GM21515 (cell line): ENCODE data around the gene RASSF10.
"Not testable (repeated sequence)": the region's sequence is repeated elsewhere in the genome, so short reads cannot be mapped to it uniquely, and the experiment has no call there.

ENCODE experiments used
- ATAC-seq: cut with Tn5 transposase; IDR thresholded peaks from one replicate; pipeline ENCODE4 v1.9.1; 2021; ENCODE audit not compliant: unreplicated experiment

RASSF10 gene

DNA sequence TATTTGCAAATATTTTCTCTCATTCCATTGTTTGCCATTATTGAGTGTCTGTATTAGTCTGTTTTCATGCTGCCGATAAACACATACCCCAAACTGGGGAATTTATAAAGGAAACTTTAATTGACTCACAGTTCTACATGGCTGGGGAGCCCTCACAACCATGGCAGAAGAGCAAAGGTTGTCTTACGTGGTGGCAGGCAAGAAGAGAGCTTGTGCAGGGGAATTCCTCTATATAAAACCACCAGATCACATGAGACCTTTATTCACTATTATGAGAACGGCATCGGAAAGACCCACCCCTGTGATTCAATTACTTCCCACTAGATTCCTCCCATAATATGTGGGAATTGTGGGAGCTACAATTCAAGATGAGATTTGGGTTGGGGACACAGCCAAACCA lies 10.2 kb downstream of the RASSF10 start:
- no peak for ATAC-seq

GRCh38 chr11:13023423-13023822 lies 14.3 kb downstream of the RASSF10 start:
- ATAC-seq: no peak

- no peak for ATAC-seq
Observed at GRCh38 chr11:13026722-13027121, 17.6 kb downstream of the RASSF10 start.

DNA sequence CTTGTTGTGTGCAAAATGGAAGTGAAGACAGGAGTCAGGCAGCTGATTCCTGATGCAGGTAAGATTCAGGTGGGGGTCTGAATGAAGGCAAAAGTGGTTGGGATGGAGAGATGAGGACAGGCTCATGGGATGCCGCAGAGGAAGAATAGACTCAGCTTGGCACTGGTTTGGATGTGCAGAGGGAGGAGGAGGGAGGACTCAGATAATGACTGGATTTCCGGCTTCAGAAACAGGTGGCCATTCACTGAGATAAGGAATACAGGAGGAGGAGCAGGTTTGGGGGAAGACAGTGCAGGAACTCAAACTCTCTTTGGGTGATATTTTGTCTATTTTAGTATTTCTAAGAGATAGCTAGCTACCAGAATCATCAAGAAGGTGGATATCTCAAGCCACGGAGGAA lies 19.2 kb downstream of the RASSF10 start:
- ATAC-seq: no peak

- ATAC-seq: no peak
Observed at GRCh38 chr11:13029872-13030271, 20.8 kb downstream of the RASSF10 start.

GRCh38 chr11:13030857-13031256 lies 21.7 kb downstream of the RASSF10 start:
- ATAC-seq: no peak

- no peak for ATAC-seq
Observed at GRCh38 chr11:13031349-13031748, 22.2 kb downstream of the RASSF10 start.

GRCh38 chr11:13033760-13034533 lies 24.8 kb downstream of the RASSF10 start:
- no peak for ATAC-seq

DNA sequence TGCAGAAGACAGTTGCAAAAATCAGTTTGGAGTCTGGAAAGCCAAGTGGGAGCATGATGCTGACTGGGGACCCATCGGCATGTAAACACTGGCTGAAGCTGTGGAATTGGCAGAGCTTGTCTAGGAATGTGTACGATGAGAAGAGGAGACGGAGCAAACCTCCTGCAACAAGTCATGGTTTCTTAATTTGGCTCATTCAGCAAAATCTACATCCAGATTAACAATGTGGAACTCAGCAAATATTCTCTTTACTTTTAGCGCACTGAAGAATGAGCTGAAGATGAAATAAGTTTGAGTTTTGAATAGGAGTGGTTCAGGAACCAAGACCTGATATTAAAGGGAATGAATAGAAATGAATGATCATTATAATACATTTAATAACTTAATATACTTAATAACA lies 26.6 kb downstream of the RASSF10 start:
- ATAC-seq: no peak

- ATAC-seq: no peak
Observed at GRCh38 chr11:13036235-13036634, 27.1 kb downstream of the RASSF10 start.

DNA sequence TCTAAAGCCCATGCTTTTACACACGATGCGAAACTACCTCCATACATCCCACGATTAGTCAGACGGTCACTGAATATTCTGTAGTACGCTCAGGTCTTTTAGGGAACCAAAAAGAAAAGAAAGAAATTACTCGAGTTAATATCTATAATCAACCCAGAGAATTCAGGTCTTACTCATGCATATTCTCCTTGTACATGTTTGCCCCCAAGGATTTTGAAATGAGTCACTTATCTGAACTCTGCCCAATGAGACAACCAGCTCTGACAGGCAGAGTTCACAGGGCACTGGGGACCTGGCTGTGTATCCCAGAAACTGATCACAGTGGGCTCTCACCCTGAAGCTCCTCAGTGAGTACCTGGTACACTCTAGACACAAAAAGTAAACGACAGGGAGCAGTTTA lies 29.2 kb downstream of the RASSF10 start:
- ATAC-seq: no peak

DNA sequence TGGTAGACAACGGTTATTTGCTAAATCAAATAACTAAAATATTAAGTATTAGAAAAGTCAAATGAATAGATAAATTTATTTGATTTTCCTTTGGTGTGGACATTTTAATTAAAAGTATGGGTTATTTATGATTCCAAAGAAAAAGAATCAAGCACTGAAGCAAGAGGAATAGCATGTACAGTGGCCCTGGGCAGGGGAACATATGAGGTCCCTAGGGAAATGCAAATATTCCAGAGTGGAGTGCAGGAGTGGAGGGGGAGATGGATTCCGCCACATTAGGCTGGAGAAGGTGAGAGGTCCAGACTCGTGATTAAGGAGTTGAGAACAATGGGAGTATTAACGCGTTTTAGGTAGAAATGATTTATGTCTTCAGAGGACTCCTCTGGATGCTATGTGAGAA lies 30.0 kb downstream of the RASSF10 start:
- no peak for ATAC-seq

DNA sequence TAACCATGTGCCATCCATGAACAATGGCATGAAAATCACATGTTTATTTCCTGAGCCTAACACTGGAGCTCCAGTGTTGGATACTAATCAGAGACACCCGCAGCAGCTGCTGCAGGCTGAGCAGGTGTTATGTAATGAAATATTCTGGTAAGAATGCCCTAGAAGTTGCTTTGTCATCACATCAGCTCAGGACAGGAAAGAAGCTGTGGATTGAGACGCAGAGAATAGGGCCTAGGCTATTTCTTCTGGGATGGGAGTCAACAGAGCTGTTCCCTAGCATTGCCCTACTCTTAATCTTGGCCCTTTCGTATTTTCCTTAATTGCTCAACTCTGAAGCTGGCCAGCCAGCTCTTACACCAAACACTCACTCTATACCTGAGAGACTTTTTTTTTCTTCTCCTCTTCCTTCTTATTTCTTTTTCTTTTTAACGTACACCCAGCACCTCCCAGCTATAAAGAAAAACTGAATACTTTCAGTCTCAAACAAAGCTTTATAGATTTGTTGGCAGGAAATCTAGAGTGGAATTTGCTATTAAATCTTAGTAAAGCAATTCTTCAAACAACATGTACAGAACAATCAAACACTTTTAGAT lies 31.9 kb downstream of the RASSF10 start:
- no peak for ATAC-seq

DNA sequence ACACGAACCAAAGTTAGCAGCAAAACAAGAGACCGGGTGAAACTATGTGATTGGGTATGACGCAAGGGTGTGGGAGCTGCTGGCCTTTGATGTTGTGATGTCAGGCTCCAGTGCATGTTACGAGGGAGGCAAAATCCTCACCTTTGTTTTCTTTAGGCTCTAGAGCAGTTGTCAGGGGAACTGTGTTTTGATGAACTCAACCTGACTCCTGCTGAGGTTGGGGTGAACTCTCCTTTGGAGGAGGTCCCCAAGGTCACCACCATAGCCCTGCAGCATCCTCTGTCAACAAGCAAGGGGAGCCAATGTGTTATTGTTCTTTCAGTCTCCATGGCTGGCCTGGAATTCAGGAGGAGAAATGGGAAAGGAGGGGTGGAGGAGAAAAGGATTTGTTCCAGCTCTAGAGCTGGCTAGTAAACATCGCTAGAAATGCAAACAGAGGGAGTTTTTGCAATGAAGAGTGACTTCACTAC lies 33.8 kb downstream of the RASSF10 start:
- ATAC-seq: no peak

GRCh38 chr11:13043912-13044628 lies 35.0 kb downstream of the RASSF10 start:
- no peak for ATAC-seq

DNA sequence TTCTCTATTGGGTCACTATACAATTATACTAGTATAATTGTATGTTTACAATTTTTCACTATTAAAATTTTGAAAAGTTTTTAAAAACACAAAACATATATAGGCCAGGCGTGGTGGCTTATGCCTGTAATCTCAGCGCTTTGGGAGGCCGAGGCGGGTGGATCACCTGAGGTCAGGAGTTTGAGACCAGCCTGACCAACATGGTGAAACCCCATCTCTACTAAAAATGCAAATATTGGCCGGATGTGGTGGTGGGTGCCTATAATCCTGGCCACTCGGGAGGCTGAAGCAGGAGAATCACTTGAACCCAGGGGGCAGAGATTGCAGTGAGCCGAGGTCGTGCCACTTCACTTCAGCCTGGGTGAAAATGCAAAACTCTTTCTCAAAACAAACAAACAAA lies 36.0 kb downstream of the RASSF10 start:
- not testable (repeated sequence) for ATAC-seq

- no peak for ATAC-seq
Observed at GRCh38 chr11:13045734-13046133, 36.6 kb downstream of the RASSF10 start.

DNA sequence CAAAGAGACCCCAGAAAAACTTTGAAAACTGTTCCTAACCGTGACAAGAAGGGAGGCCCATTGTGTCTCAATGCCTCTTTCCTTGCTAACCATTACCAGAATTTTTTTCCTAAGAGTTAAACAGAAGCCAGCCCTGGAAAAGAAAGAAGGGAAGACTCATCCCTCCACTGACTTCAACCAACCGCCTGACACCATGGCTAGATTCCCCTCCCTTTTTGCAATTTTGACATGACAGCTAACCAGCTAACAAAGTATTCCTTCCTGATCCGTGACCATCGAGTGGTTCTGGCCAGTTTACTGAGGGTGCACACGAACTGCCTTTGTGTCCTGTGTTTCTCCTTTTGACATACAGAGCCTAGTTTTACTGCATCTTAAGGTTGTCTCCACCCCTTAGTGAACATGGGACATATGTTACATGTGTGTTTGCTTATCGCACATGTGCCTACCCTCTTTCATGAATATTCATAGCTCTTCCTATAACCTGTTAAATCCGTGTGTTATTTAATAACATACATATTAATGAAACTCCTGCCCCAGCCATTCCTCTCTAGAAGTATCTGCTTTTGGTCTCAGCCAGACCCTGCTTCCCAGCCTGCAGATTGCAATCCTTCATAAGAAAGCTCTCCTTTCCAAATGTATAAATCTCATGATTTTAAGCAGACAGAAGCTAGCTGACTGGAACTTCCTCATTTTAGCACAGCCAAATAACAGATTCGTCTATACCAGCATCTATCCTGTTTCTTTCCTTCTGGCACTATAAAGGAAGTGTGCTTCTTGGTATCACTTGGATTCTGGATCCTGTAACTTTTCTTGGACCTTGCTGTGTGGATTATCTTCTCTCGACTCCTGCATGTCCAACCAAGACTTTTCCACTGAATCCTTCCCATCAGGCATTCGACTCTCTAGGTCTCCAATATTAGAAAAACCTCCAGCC lies 37.8 kb downstream of the RASSF10 start:
- ATAC-seq: no peak

DNA sequence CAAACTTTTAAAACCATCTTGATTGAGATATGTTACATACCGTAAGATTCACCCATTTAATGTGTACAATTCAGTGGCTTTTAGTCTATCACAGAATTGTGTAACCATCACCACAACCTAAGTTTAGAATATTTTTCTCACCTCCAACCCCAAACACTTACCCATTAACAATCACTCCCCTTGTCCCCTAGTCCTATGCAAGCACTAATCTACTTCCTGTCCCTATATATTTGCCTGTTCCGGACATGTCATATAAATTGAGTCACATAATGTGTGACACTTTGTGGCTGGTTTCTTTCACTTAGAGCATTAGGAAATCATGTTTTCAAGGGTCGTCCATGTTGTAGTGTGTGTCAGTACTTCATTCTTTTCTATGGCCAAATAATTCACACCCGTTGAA lies 38.8 kb downstream of the RASSF10 start:
- ATAC-seq: no peak

GRCh38 chr11:13051257-13051656 lies 42.1 kb downstream of the RASSF10 start:
- no peak for ATAC-seq

DNA sequence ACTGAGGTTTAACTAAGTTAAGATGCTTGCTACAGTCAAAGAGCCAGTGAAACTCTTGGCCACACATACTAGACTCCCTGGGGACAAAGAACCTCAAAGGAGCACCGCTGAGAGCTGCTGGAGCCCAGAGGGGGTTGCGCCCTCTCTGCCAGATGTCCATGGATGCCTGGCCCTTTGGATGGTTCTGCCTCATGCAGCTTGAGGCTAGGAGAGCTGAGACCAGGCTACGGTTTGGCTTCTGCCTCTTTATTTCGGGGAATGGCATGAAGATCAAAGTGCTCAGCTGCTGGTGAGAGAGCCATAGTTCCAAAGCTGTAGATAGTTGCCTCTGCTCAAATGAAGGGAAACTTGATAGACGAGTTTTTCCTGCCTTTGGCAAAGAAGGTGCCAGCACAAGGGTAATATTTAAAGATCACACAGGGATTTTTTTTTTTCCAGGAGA lies 43.0 kb downstream of the RASSF10 start:
- ATAC-seq: no peak
